GM12892 (cell line): ENCODE data around the gene CTSS.
"Not testable (repeated sequence)": the region's sequence is repeated elsewhere in the genome, so short reads cannot be mapped to it uniquely, and the experiment has no call there.

Source experiments
- DNase-seq: peaks from one replicate; pipeline ENCODE4 v3.0.0; 2011; ENCODE audit not compliant: insufficient read length
- FAIRE-seq: peaks from 2 replicates; lab custom pipeline; 2011; peaks lifted over from hg19 to GRCh38; lab: Jason Lieb, UNC
- POLR2A ChIP-seq: IDR thresholded peaks from 2 replicates; pipeline ENCODE4 v1.6.1; 2011; ENCODE audit warnings: low read depth, low read length, control low read depth
- POLR2AphosphoS5 ChIP-seq: IDR thresholded peaks from 2 replicates; pipeline ENCODE4 v1.6.1; 2011; ENCODE audit warnings: low read depth, low read length, control low read depth
- TAF1 ChIP-seq: IDR thresholded peaks from 2 replicates; pipeline ENCODE4 v1.6.1; 2011; ENCODE audit warnings: low read depth, mild to moderate bottlenecking, control low read depth, low read length, borderline replicate concordance

CTSS gene

DNA sequence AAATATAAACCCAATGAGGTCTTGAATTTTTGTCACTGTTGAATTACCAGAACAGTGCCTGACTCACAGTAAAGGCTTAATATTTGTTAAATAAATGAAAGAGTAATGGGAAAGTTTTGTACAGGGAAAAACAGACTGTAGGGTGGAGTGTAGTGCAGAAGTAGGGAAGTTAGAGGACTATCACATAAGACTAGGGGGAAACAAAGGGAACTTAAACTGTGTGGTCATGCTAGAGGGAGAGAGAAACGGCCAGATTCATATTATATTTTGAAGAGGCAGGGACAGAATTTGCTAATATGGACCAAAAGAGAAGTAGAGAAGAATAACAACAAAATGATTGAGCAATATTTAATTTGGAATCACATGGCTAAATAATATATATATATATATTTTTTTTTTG, 27.6 kb upstream of the CTSS start:
- DNase-seq: no peak
- no peak for FAIRE-seq
- TF ChIP-seq TAF1: no peak

DNA sequence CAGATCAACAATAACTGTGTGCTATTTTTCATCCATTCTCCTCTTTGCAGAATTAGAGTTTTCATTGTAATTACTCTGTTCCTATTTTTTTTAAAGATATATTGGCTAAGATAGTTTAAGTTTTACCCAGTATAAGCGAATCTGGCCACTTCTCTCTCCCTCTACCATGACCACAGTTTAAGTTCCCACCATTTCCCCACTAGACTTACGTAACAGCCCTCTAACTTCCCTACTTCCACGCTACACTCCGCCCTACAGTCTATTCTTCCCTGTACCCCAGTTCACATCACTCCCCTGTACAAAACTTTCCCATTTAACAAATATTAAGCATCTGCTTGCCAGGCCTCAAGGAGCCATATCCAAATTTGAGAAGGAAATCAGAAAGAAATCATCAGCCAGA, 26.0 kb upstream of the CTSS start:
- FAIRE-seq: no peak
- TF ChIP-seq POLR2A (no peak), POLR2AphosphoS5 (no peak), TAF1 (no peak)
- no peak for DNase-seq

DNA sequence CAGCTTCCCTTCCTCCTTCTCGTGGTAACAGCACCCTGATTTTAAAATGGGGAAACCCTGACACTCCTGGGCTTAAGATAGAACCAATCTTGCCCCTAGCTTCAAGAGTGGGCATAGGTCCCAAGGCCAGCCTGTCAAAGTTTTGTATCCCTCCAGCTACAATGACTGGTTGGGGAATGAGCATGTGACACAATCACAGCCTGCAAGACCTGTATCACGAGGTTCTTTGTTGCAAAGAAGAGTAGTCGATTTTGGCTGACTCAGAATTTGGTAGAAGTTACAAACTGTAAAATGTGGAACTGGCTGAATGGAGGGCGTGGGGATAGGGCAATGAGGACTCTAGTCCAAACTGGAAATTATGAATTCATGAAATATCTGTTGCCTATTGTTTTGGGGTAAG, 23.8 kb upstream of the CTSS start:
- TF ChIP-seq POLR2AphosphoS5 (no peak), TAF1 (no peak), POLR2A (no peak)
- DNase-seq (no peak), FAIRE-seq (no peak)

DNA sequence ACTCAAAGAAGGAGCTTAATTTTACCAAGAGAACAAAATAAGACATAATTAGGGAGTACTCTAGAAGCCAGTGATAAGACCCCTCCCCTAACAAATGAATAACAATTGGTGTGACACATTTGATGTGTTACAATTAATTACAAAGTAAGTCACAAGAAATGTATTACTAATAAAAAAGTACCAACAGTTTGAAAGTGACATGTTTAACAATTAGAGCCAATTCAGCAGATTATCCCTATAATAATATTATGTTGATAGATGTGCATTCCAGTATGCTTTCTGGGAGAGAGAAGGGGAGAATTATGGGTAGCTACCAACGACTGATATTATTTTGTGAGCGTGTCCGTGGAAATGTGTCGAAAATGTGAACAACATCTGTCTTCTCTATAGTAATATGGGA, 23.4 kb upstream of the CTSS start:
- TF ChIP-seq POLR2AphosphoS5 (no peak), POLR2A (no peak), TAF1 (no peak)
- DNase-seq (no peak), FAIRE-seq (no peak)

DNA sequence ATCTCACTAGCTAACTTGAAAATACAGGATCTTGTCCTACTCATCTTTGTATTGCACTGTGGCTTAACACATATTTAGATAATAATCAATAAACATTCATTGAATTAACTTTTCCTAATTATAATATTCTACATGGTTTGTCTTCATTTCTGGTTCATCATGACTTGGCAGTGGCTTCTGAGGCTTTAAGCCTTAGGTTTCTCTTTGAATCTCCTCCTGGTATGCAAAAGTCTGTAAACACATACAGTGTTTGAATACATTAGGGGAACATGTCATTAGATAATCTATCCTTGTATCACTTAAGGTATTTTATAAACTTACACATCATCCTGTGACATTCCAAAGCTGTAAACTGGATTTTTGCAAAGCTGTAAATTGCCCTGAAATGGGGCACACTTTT, 21.9 kb upstream of the CTSS start:
- TF ChIP-seq POLR2AphosphoS5 (no peak), TAF1 (no peak), POLR2A (no peak)
- FAIRE-seq (no peak), DNase-seq (no peak)

DNA sequence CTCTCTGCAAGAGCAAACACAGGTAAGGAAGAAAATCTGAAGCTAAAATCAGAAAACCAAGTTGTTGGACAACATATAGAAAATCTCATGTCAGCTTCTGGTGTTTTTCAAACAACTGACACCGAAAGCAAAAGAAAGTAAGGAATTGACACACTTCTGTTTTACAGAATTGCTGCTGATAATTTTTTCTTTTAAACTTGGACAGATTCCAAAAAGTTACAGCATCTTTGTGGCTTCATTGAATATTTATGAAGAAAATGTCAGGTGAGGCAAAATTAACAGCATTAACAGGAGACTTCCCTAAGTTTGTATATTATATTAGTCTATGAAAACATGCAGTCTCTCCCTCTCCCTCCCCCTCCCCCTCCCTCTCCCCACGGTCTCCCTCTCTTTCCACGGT, 14.9 kb upstream of the CTSS start:
- no peak for DNase-seq
- no peak for TF ChIP-seq POLR2AphosphoS5
- TF ChIP-seq TAF1: no peak
- TF ChIP-seq POLR2A: no peak
- no peak for FAIRE-seq

DNA sequence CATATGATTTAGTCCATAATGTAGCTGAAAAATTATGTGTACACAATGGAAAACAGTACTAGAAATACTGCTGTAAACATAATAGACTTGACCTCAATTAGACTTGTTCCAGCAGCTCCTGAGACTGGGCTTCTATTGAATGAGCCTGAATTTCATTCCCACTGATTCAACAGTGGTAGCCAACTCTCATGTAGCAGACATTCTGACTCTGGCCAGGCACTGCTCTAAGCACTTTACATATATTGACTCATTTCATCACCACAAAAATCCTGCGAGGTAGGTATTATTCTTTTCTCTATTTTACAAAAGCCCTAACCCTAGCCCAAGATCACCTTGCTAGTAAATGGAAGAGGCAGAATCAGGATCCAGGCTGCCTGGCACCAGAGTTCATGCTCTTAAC, 12.8 kb upstream of the CTSS start:
- no peak for DNase-seq
- TF ChIP-seq POLR2AphosphoS5: no peak
- FAIRE-seq: no peak

DNA sequence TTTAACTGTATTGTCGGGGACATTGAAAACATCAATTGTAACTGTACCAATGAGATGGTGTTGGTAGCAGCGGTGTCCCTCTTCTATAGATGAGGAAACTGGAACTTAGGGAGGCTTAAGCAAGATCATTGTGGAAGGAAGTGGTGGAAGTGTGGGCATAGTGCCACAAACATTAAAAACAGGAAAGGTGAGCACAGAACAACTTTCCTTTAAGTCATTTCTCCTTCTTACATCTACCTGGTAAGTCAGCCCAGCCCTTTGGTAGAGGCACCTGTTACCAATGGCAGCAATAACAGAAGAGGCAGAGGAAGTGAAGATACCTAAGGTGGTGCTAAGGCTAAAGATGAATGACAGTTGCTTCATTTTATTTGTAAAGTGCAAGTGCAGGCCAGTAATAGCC, 12.0 kb upstream of the CTSS start:
- TF ChIP-seq TAF1 (no peak), POLR2A (no peak), POLR2AphosphoS5 (no peak)
- FAIRE-seq: no peak
- no peak for DNase-seq

DNA sequence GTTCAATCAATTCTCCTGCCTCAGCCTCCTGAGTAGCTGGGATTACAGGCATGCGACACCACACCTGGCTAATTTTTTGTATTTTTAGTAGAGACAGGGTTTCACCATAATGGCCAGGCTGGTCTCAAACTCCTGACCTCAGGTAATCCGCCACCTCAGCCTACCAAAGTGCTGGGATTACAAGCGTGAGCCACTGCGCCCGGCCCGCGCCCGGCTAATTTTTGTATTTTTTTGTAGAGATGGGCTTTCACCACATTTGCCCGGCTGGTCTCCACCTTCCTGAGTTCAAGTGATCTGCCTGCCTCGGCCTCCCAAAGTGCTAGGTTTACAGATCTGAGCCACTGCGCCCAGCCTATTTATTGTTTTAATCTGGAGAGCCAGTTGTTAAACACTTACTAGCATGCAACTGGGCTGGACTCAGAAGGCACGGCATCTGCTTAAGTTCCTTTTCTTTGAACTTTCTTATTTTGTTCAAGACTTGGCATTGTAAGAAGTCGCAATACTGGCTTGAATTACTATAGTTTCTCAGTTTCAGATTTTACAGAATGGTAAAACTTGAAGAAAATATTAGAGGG, 10.4 kb upstream of the CTSS start:
- FAIRE-seq, DNase-seq: not testable (repeated sequence)

DNA sequence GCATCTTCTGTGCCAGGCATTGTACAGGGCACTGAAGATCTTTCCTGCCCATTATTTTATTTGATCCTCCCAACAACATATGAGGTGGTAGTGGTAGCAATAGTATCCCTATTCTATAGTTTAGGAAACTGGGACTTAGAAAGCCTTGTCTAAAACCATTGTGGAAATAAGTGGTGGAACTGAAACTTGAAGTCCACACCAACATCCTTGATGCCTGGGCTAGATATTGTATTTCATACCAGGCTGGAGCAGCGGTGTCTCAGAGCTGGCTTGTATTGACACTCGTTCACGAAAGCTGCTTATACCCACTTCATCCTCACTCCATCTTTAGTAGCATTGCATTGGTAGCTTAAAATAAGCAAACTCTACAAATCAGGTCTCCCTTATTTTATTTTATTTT, 9.7 kb upstream of the CTSS start:
- DNase-seq: no peak
- FAIRE-seq: no peak
- TF ChIP-seq TAF1 (no peak), POLR2A (no peak), POLR2AphosphoS5 (no peak)

DNA sequence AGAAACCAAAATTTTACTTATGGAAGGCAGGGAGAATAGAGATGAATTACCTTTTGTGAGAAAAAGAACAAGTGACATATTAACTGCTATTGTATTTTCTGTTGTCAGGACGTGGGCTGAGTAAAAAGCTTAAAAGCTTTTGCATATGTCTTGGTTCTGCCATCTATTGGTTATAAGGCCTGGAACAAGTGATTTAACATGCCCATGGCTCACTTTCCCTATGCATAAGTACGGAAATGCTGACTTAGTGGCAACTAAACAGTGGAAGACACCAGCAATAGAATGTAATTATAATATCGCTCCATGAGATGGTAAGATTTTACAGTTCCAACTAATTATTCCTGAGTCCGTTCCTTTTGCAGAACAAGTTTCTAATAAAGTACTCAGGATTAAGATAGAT, 6.7 kb upstream of the CTSS start:
- DNase-seq (no peak), FAIRE-seq (no peak)
- TF ChIP-seq POLR2AphosphoS5: no peak
- TF ChIP-seq POLR2A: no peak
- TF ChIP-seq TAF1: no peak

DNA sequence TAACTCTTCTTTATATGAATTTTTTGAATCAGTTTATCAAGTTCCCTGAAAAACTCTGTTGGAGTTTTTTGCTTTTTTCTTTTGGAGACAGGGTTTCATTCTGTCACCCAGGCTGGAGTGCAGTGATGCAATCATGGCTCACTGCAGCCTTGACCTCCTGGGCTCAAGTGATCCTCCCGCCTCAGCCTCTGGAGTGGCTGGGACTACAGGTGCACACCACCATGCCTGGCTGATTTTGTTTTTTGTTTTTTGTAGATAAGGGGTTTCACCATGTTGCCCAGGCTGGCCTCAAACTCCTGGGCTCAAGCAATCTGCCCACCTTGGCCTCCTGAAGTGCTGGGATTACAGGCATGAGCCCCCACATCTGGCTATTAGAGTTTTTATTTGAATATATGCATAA, 2.1 kb upstream of the CTSS start:
- not testable (repeated sequence) for FAIRE-seq, DNase-seq

DNA sequence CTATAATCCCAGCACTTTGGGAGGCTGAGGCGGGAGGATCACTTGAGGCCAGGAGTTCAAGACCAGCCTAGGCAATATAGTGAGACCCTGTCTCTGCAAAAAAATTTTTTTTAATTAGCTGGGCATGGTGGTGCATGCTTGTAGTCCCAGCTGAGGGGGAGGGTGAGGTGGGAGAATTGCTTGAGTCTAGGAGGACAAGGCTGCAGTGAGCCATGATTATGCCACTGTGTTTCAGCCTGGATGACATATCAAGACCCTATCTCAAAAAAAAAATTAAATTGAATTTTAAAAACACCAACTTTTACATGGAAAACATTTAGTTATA, 361 bp upstream of the CTSS start:
- FAIRE-seq, DNase-seq: not testable (repeated sequence)
